MM.1S (cell line): ENCODE data around the gene PGGT1B.

Experiments used
- DNase-seq: peaks from one replicate; pipeline ENCODE4 v3.0.0-alpha.2; 2015
- H2AFZ ChIP-seq: fragments of 300-600 bp; sonication (generic); 2 replicates; pipeline ENCODE4 v1.6.0; 2016; ENCODE audit warnings: antibody characterized with exemption, low read length
- H3F3A ChIP-seq: fragments of 300-600 bp; sonication (generic); 2 replicates; pipeline ENCODE4 v1.6.1; 2016; ENCODE audit warnings: mild to moderate bottlenecking, antibody characterized with exemption, low read length, moderate library complexity, mixed read lengths; ENCODE audit not compliant: insufficient read depth
- H3K27ac ChIP-seq: fragments of 300-600 bp; sonication (generic); 2 replicates; pipeline ENCODE4 v1.5.1; 2016; ENCODE audit warnings: mild to moderate bottlenecking, low read length
- H3K27me3 ChIP-seq: fragments of 300-600 bp; sonication (generic); replicated peaks from 2 replicates; pipeline ENCODE4 v1.6.0; 2016; ENCODE audit warnings: low read length; ENCODE audit not compliant: insufficient read depth
- H3K36me3 ChIP-seq: fragments of 300-600 bp; sonication (generic); replicated peaks from 2 replicates; pipeline ENCODE4 v1.6.1; 2016; ENCODE audit warnings: mild to moderate bottlenecking, low read length, mixed read lengths; ENCODE audit not compliant: insufficient read depth
- H3K4me1 ChIP-seq: fragments of 300-600 bp; sonication (generic); 2 replicates; pipeline ENCODE4 v1.6.1; 2016; ENCODE audit warnings: low read length, mixed read lengths
- H3K4me2 ChIP-seq: fragments of 300-600 bp; sonication (generic); 2 replicates; pipeline ENCODE4 v1.6.0; 2016; ENCODE audit warnings: low read depth, low read length
- H3K4me3 ChIP-seq: fragments of 300-600 bp; sonication (generic); 2 replicates; pipeline ENCODE4 v1.5.1; 2016; ENCODE audit warnings: low read length, mixed read lengths
- H3K79me2 ChIP-seq: fragments of 300-600 bp; sonication (generic); 2 replicates; pipeline ENCODE4 v1.6.1; 2016; ENCODE audit warnings: mixed run types, low read length, mixed read lengths
- H3K9ac ChIP-seq: fragments of 300-600 bp; sonication (generic); 2 replicates; pipeline ENCODE4 v1.6.1; 2016; ENCODE audit warnings: low read length, mixed read lengths
- H3K9me2 ChIP-seq: fragments of 300-600 bp; sonication (generic); replicated peaks from 2 replicates; pipeline ENCODE4 v1.6.1; 2016; ENCODE audit warnings: mild to moderate bottlenecking, low read length, mixed read lengths; ENCODE audit not compliant: insufficient read depth
- H3K9me3 ChIP-seq: fragments of 300-600 bp; sonication (generic); replicated peaks from 2 replicates; pipeline ENCODE4 v1.6.1; 2016; ENCODE audit warnings: mild to moderate bottlenecking, low read length, mixed read lengths; ENCODE audit not compliant: insufficient read depth
- H4K20me1 ChIP-seq: fragments of 300-600 bp; sonication (generic); 2 replicates; pipeline ENCODE4 v1.6.1; 2016; ENCODE audit warnings: mild to moderate bottlenecking, low read length, moderate library complexity, mixed read lengths; ENCODE audit not compliant: insufficient read depth
- CTCF ChIP-seq: fragments of 300-600 bp; sonication (generic); IDR thresholded peaks from 2 replicates; pipeline ENCODE4 v1.5.1; 2016; ENCODE audit warnings: antibody characterized with exemption, low read length, mixed read lengths
- EZH2 ChIP-seq: fragments of 300-600 bp; sonication (generic); optimal IDR thresholded peaks from 2 replicates; pipeline ENCODE3; 2017; ENCODE audit warnings: low read depth, mild to moderate bottlenecking, antibody characterized with exemption, low read length, mixed read lengths
- EZH2phosphoT487 ChIP-seq: fragments of 300-600 bp; sonication (generic); IDR thresholded peaks from 2 replicates; pipeline ENCODE4 v1.6.1; 2018; ENCODE audit warnings: antibody characterized with exemption, low read length

The PGGT1B gene

GRCh38 chr5:115192098-115192497 is 70.6 kb downstream of the PGGT1B start:
- H3K79me2 ChIP-seq = no peaks in the 10 kb centered on the region
- H2AFZ ChIP-seq = no peak overlapping the region
- H3K4me2 ChIP-seq = no peak overlapping the region
- H3K4me1 ChIP-seq = no peaks in the 10 kb centered on the region
- no peak overlapping the region for H3K4me3 ChIP-seq
- H3K36me3 ChIP-seq = no peaks in the 10 kb centered on the region
- no peaks in the 10 kb centered on the region for H4K20me1 ChIP-seq
- H3F3A ChIP-seq = no peaks in the 10 kb centered on the region
- no peaks in the 10 kb centered on the region for H3K27me3 ChIP-seq
- no peak overlapping the region for H3K9ac ChIP-seq
- no peak overlapping the region for H3K27ac ChIP-seq
- DNase-seq = no peak
- H3K9me3 ChIP-seq = no peaks in the 10 kb centered on the region
- no peaks in the 10 kb centered on the region for H3K9me2 ChIP-seq
- TF ChIP-seq CTCF (no peak), EZH2phosphoT487 (no peak), EZH2 (no peak)

GRCh38 chr5:115191474-115192031 is 71.1 kb downstream of the PGGT1B start:
- no peaks in the 10 kb centered on the region for H3K36me3 ChIP-seq
- H4K20me1 ChIP-seq = no peaks in the 10 kb centered on the region
- no peak overlapping the region for H3K9ac ChIP-seq
- H3K9me3 ChIP-seq = no peaks in the 10 kb centered on the region
- no peaks in the 10 kb centered on the region for H3K4me1 ChIP-seq
- H3K4me2 ChIP-seq = no peak overlapping the region
- no peaks in the 10 kb centered on the region; the same call in 1 of the 2 replicates for H3F3A ChIP-seq
- H3K4me3 ChIP-seq = no peak overlapping the region
- H2AFZ ChIP-seq = no peak overlapping the region
- no peak overlapping the region for H3K27ac ChIP-seq
- no peaks in the 10 kb centered on the region for H3K9me2 ChIP-seq
- no peak for DNase-seq
- TF ChIP-seq CTCF (no peak), EZH2phosphoT487 (no peak), EZH2 (no peak)
- H3K79me2 ChIP-seq = no peaks in the 10 kb centered on the region
- no peaks in the 10 kb centered on the region for H3K27me3 ChIP-seq

GRCh38 chr5:115190388-115190787 is 72.3 kb downstream of the PGGT1B start:
- Histone ChIP-seq H3F3A (no peaks in the 10 kb centered on the region; the same call in 1 of the 2 replicates), H3K9ac (no peak overlapping the region), H3K9me2 (no peaks in the 10 kb centered on the region), H3K27me3 (no peaks in the 10 kb centered on the region), H3K4me3 (no peak overlapping the region), H3K9me3 (no peaks in the 10 kb centered on the region), H3K27ac (no peak overlapping the region), H3K79me2 (no peaks in the 10 kb centered on the region), H2AFZ (no peak overlapping the region), H3K4me2 (no peak overlapping the region), H3K36me3 (no peaks in the 10 kb centered on the region), H3K4me1 (no peaks in the 10 kb centered on the region), H4K20me1 (no peaks in the 10 kb centered on the region)
- no peak for TF ChIP-seq EZH2
- no peak for TF ChIP-seq EZH2phosphoT487
- TF ChIP-seq CTCF = no peak
- no peak for DNase-seq
